HG03108 (cell line): Measurements from ENCODE around the gene MCCC1.
"Not testable (repeated sequence)": the region's sequence is repeated elsewhere in the genome, so short reads cannot be mapped to it uniquely, and the experiment has no call there.

Experiments
- ATAC-seq: cut with Tn5 transposase; IDR thresholded peaks from one replicate; pipeline ENCODE4 v1.9.1; 2021; ENCODE audit warnings: moderate library complexity; ENCODE audit not compliant: unreplicated experiment

Gene MCCC1

GRCh38 chr3:183106635-183107034 lies 7.3 kb upstream of the MCCC1 start:
- ATAC-seq, result no peak

- ATAC-seq, result not testable (repeated sequence)
Observed at GRCh38 chr3:183103950-183104349, 4.7 kb upstream of the MCCC1 start.

GRCh38 chr3:183101040-183101439 lies 1.7 kb upstream of the MCCC1 start:
- not testable (repeated sequence) for ATAC-seq

GRCh38 chr3:183100376-183100775 lies 1.1 kb upstream of the MCCC1 start:
- no peak for ATAC-seq

- peak; percentile 7 for ATAC-seq
Observed at GRCh38 chr3:183099838-183100204, 525 bp upstream of the MCCC1 start.

GRCh38 chr3:183098536-183099025 lies 715 bp downstream of the MCCC1 start:
- ATAC-seq, result no peak

- ATAC-seq, result no peak
Observed at GRCh38 chr3:183094711-183095110, 4.6 kb downstream of the MCCC1 start.

GRCh38 chr3:183092256-183092655 lies 7.0 kb downstream of the MCCC1 start:
- no peak for ATAC-seq

GRCh38 chr3:183087184-183087583 lies 12.1 kb downstream of the MCCC1 start:
- no peak for ATAC-seq

GRCh38 chr3:183085634-183086390 lies 13.5 kb downstream of the MCCC1 start:
- ATAC-seq, result no peak

GRCh38 chr3:183082355-183082915 lies 16.9 kb downstream of the MCCC1 start:
- no peak for ATAC-seq

- no peak for ATAC-seq
Observed at GRCh38 chr3:183081459-183082183, 17.7 kb downstream of the MCCC1 start.

GRCh38 chr3:183080628-183081027 lies 18.7 kb downstream of the MCCC1 start:
- no peak for ATAC-seq

GRCh38 chr3:183074881-183075280 lies 24.4 kb downstream of the MCCC1 start:
- no peak for ATAC-seq

GRCh38 chr3:183074261-183074660 lies 25.0 kb downstream of the MCCC1 start:
- no peak for ATAC-seq

- no peak for ATAC-seq
Observed at GRCh38 chr3:183073839-183074238, 25.5 kb downstream of the MCCC1 start.

GRCh38 chr3:183070892-183071291 lies 28.4 kb downstream of the MCCC1 start:
- no peak for ATAC-seq

GRCh38 chr3:183069086-183069485 lies 30.2 kb downstream of the MCCC1 start:
- no peak for ATAC-seq

- not testable (repeated sequence) for ATAC-seq
Observed at GRCh38 chr3:183066891-183067290, 32.4 kb downstream of the MCCC1 start.

GRCh38 chr3:183064475-183064874 lies 34.8 kb downstream of the MCCC1 start:
- ATAC-seq, result no peak

GRCh38 chr3:183061391-183062172 lies 37.7 kb downstream of the MCCC1 start:
- no peak for ATAC-seq
